Gastroesophageal sphincter (tissue), 4 donors: ENCODE data around the gene RESP18. TPM values are rescaled to one million over a fixed set of nuclear protein-coding genes. Genes with fewer than 3 reads are reported as not detected.
"Not testable (repeated sequence)": the region's sequence is repeated elsewhere in the genome, so short reads cannot be mapped to it uniquely, and the experiment has no call there.

Experiments used
- ATAC-seq: fragments of 150-250 bp; one replicate; pipeline ENCODE4 v1.9.1; 2016; ENCODE audit warnings: mild to moderate bottlenecking, moderate library complexity
- H3K27ac ChIP-seq, 4 donors: fragments of 200-600 bp; sonication (generic) in 3 of 4; 1 replicate in 3 of 4; 2 replicates in 1 of 4; pipeline ENCODE4 v1.5.1; 2016 to 2019
- H3K27me3 ChIP-seq: fragments of 200-600 bp; sonication (generic); one replicate; pipeline ENCODE4 v1.5.1; 2019
- H3K36me3 ChIP-seq, 2 donors: fragments of 200-600 bp; sonication (generic); one replicate each; pipeline ENCODE4 v1.5.1; 2019; ENCODE audit warnings: control low read depth in 1 of 2
- H3K4me1 ChIP-seq, 3 donors: fragments of 200-600 bp; sonication (generic); 1 replicate in 2 of 3; 2 replicates in 1 of 3; pipeline ENCODE4 v1.5.1; 2016 to 2019; ENCODE audit warnings: control low read depth in 2 of 3
- H3K4me3 ChIP-seq, 2 donors: fragments of 200-600 bp; sonication (generic); one replicate each; pipeline ENCODE4 v1.5.1; 2019; ENCODE audit warnings: mild to moderate bottlenecking in 1 of 2, moderate library complexity in 1 of 2
- H3K9me3 ChIP-seq, 3 donors: fragments of 200-600 bp; sonication (generic); one replicate each; pipeline ENCODE4 v1.5.1; 2017 to 2019; ENCODE audit warnings: control low read depth in 2 of 3
- CTCF ChIP-seq, 4 experiments: fragments of 200-600 bp in 2 of 4; fragments of 450-650 bp in 2 of 4; sonication (generic) in 1 of 4; IDR thresholded peaks; one replicate each; pipeline ENCODE4 v1.5.1; 2017 to 2019; ENCODE audit warnings: antibody characterized with exemption in 4 of 4, mild to moderate bottlenecking in 2 of 4, moderate library complexity in 2 of 4
- EP300 ChIP-seq: sonication (generic); formaldehyde crosslinking; IDR thresholded peaks from one replicate; pipeline ENCODE4 v1.6.1; 2017; ENCODE audit warnings: antibody characterized with exemption, mild to moderate bottlenecking
- POLR2A ChIP-seq, 2 donors: fragments of 450-650 bp; IDR thresholded peaks; one replicate each; pipeline ENCODE4 v1.6.1; 2017; ENCODE audit warnings: antibody characterized with exemption in 2 of 2, mild to moderate bottlenecking in 2 of 2, moderate library complexity in 1 of 2
- POLR2AphosphoS5 ChIP-seq: sonication (generic); formaldehyde crosslinking; IDR thresholded peaks from one replicate; pipeline ENCODE4 v1.6.1; 2017; ENCODE audit warnings: antibody characterized with exemption
- WGBS, 2 donors: methylation state at CpG; one replicate each; pipeline ENCODE4 v1.1.5; 2018; ENCODE audit warnings: low coverage in 1 of 2; 5-methylcytosine and 5-hydroxymethylcytosine counted together
- total RNA-seq, 4 donors: library from RNA; depleted of rRNA; stranded (reverse); fragments of >200 nt; gene quantifications; one replicate each; pipeline ENCODE4 v1.1.0, GENCODE V29; 2016

Gene RESP18
- total RNA-seq, 4 donors from 2014 or later: not detected

- H3K4me1 ChIP-seq: peaks cover 0 to 45% (median 6%) of the 10 kb centered on the region in 3 donors
- WGBS, 2 donors: 79% methylated on average over 5 of the region's 16 CpGs; no CpG with 5 or more reads in 1 of the 2 donors
These were observed 42.0 kb downstream of the RESP18 start for GRCh38 chr2:219290381-219291171.

GRCh38 chr2:219289537-219290361 lies 42.8 kb downstream of the RESP18 start:
- peak; percentile 76 for ATAC-seq
- TF ChIP-seq EP300: no peak
- no peak for TF ChIP-seq POLR2A (IDR thresholded peaks at IDR 0.05)
- TF ChIP-seq POLR2AphosphoS5: peak; percentile 75
- TF ChIP-seq CTCF (IDR thresholded peaks at IDR 0.05): no peak
- peaks cover 0 to 47% (median 6%) of the 10 kb centered on the region in 3 donors for H3K4me1 ChIP-seq
- peak overlapping the region in 3 of 4 donors; percentile 72 to 85 (median 76) for H3K27ac ChIP-seq
- peaks cover 0 to 22% of the 10 kb centered on the region in 2 donors for H3K36me3 ChIP-seq
- no peaks in the 10 kb centered on the region for H3K9me3 ChIP-seq
- WGBS, 2 donors: 19% methylated on average over 6 of the region's 16 CpGs; no CpG with 5 or more reads in 1 of the 2 donors
- no peak overlapping the region for H3K4me3 ChIP-seq
- no peaks in the 10 kb centered on the region for H3K27me3 ChIP-seq

More at GRCh38 chr2:219290381-219291171, 42.0 kb downstream of the RESP18 start:
- no peaks in the 10 kb centered on the region for H3K9me3 ChIP-seq
- H3K4me3 ChIP-seq: no peak overlapping the region
- peak overlapping the region in 3 of 4 donors; percentile 72 to 85 (median 76) for H3K27ac ChIP-seq
- TF ChIP-seq POLR2AphosphoS5: no peak
- TF ChIP-seq CTCF (IDR thresholded peaks at IDR 0.05): no peak
- TF ChIP-seq EP300: no peak
- no peak for TF ChIP-seq POLR2A (IDR thresholded peaks at IDR 0.05)
- ATAC-seq: no peak
- no peaks in the 10 kb centered on the region for H3K27me3 ChIP-seq
- H3K36me3 ChIP-seq: peaks cover 0 to 13% of the 10 kb centered on the region in 2 donors

- no peaks in the 10 kb centered on the region for H3K27me3 ChIP-seq
- peaks cover 0 to 28% of the 10 kb centered on the region in 2 donors for H3K36me3 ChIP-seq
- no peak for ATAC-seq
- peak overlapping the region in 3 of 4 donors; percentile 72 to 85 (median 76) for H3K27ac ChIP-seq
- WGBS, 2 donors: 55 to 80% methylated on average over 1 to 2 of the region's 6 CpGs
- H3K4me1 ChIP-seq: peaks cover 0 to 48% (median 6%) of the 10 kb centered on the region in 3 donors
- H3K9me3 ChIP-seq: no peaks in the 10 kb centered on the region
- TF ChIP-seq POLR2A (IDR thresholded peaks at IDR 0.05) (no peak), CTCF (IDR thresholded peaks at IDR 0.05) (no peak), EP300 (no peak), POLR2AphosphoS5 (no peak)
- H3K4me3 ChIP-seq: no peak overlapping the region
These were observed 43.4 kb downstream of the RESP18 start for GRCh38 chr2:219289195-219289536.

- Histone ChIP-seq H3K4me1 (peaks cover 0 to 49% (median 6%) of the 10 kb centered on the region in 3 donors), H3K4me3 (no peak overlapping the region), H3K36me3 (peaks cover 0 to 42% of the 10 kb centered on the region in 2 donors), H3K27me3 (no peaks in the 10 kb centered on the region), H3K9me3 (no peaks in the 10 kb centered on the region), H3K27ac (peak overlapping the region in 1 of 4 donors; percentile 76)
- WGBS, 2 donors: 81 to 100% methylated on average over 4 to 8 of the region's 10 CpGs
- no peak for ATAC-seq
- TF ChIP-seq POLR2AphosphoS5 (no peak), CTCF (IDR thresholded peaks at IDR 0.05) (no peak)
These were observed 44.8 kb downstream of the RESP18 start for GRCh38 chr2:219287580-219288265.

GRCh38 chr2:219287116-219287440 lies 45.5 kb downstream of the RESP18 start:
- Histone ChIP-seq H3K27ac (peak overlapping the region in 3 of 4 donors; percentile 25 to 76 (median 56)), H3K36me3 (peaks cover 0 to 48% of the 10 kb centered on the region in 2 donors), H3K4me1 (peaks cover 0 to 53% (median 6%) of the 10 kb centered on the region in 3 donors)
- not testable (repeated sequence) for H3K27me3 ChIP-seq, H3K9me3 ChIP-seq, H3K4me3 ChIP-seq, ATAC-seq
- WGBS, 2 donors: no CpG with 5 or more reads among the region's 6 CpGs
